BLaER1 treated with 17β-estradiol and CSF1 and Interleukin-3, amounts not matched to agents 10 nM and 100 nM (cell line): Measurements from ENCODE around the gene SEC14L2.
A peak's percentile ranks its signal among the peaks of the same experiment; 100 is the strongest.

Source experiments
- H3K27ac ChIP-seq, 11 experiments: shearing (Covaris generic); formaldehyde crosslinking; 2 replicates each; pipeline ENCODE4 v1.8.1; 2022
- H3K27me3 ChIP-seq, 11 experiments: shearing (Covaris generic); formaldehyde crosslinking; 2 replicates each; pipeline ENCODE4 v1.8.1; 2022
- H3K36me3 ChIP-seq, 11 experiments: shearing (Covaris generic); formaldehyde crosslinking; 2 replicates each; pipeline ENCODE4 v1.8.1; 2022
- H3K4me1 ChIP-seq, 10 experiments: shearing (Covaris generic); formaldehyde crosslinking; 2 replicates each; pipeline ENCODE4 v1.8.1; 2022
- H3K4me2 ChIP-seq, 11 experiments: shearing (Covaris generic); formaldehyde crosslinking; 2 replicates each; pipeline ENCODE4 v1.8.1; 2022
- H3K4me3 ChIP-seq, 10 experiments: shearing (Covaris generic); formaldehyde crosslinking; 2 replicates each; pipeline ENCODE4 v1.8.1; 2022
- H3K9ac ChIP-seq, 11 experiments: shearing (Covaris generic); formaldehyde crosslinking; 2 replicates each; pipeline ENCODE4 v1.8.1; 2022
- H3K9me3 ChIP-seq, 11 experiments: shearing (Covaris generic); formaldehyde crosslinking; replicated peaks in 1 of 11; 2 replicates each; pipeline ENCODE4 v1.8.1; 2022
- H4K20me1 ChIP-seq, 11 experiments: shearing (Covaris generic); formaldehyde crosslinking; 2 replicates each; pipeline ENCODE4 v1.8.1; 2022
- Cebpa-rat ChIP-seq, 11 experiments: shearing (Covaris generic); IDR thresholded peaks; 2 replicates each; pipeline ENCODE4 v1.8.1; 2022

Gene SEC14L2

DNA sequence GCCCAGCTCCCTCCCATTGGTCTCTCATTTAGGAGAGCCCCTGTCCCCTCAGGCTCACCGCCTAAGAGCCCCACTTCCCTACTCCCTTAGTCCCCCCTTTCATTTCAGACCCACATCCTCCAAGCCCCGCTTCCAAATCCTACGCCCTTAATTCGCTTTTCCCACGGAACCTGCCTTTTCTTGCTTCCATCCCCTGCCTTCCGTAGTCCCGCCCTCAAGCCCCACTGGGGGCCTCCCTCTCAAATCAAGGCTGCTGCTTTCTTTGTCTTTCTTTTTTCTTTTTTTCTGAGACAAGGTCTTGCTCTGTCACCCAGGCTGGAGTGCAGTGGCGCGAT is 39.6 kb upstream of the SEC14L2 start:
- Histone ChIP-seq H3K36me3 (peaks cover 18 to 27% (median 22%) of the 10 kb centered on the region in 11 experiments), H3K27me3 (peaks cover 0 to 15% (median 10%) of the 10 kb centered on the region in 11 experiments; a peak in 12 of 22 replicates), H3K4me2 (peak overlapping the region; percentile 85 to 97 (median 92)), H3K9me3 (no peaks in the 10 kb centered on the region), H3K27ac (peak overlapping the region; percentile 88 to 96 (median 91); a peak in 21 of 22 replicates), H3K4me1 (peaks cover 30 to 51% (median 33%) of the 10 kb centered on the region in 10 experiments), H4K20me1 (peaks cover 31 to 41% (median 38%) of the 10 kb centered on the region in 11 experiments), H3K9ac (peak overlapping the region; percentile 92 to 98 (median 93)), H3K4me3 (peak overlapping the region; percentile 82 to 99 (median 92))
- TF ChIP-seq Cebpa-rat (IDR thresholded peaks at IDR 0.05) = no peak

- Histone ChIP-seq H3K9me3 (no peaks in the 10 kb centered on the region), H4K20me1 (peaks cover 25 to 36% (median 33%) of the 10 kb centered on the region in 11 experiments; a peak in 21 of 22 replicates), H3K36me3 (peaks cover 12 to 22% (median 17%) of the 10 kb centered on the region in 11 experiments), H3K27me3 (peaks cover 0 to 15% (median 10%) of the 10 kb centered on the region in 11 experiments; a peak in 12 of 22 replicates), H3K4me2 (peak overlapping the region; percentile 85 to 97 (median 92)), H3K9ac (peak overlapping the region in 6 of 11 experiments; percentile 92 to 98 (median 94); a peak in 10 of 22 replicates), H3K4me1 (peaks cover 30 to 56% (median 38%) of the 10 kb centered on the region in 10 experiments), H3K4me3 (peak overlapping the region in 9 of 10 experiments; percentile 82 to 99 (median 93); a peak in 15 of 20 replicates), H3K27ac (no peak overlapping the region)
- no peak for TF ChIP-seq Cebpa-rat (IDR thresholded peaks at IDR 0.05)
These were observed 39.1 kb upstream of the SEC14L2 start for GRCh38 chr22:30357650-30358215.

GRCh38 chr22:30358541-30358940 is 38.3 kb upstream of the SEC14L2 start:
- no peak for TF ChIP-seq Cebpa-rat (IDR thresholded peaks at IDR 0.05)
- Histone ChIP-seq H3K36me3 (peaks cover 7 to 14% (median 12%) of the 10 kb centered on the region in 11 experiments; a peak in 19 of 22 replicates), H4K20me1 (peaks cover 20 to 29% (median 27%) of the 10 kb centered on the region in 11 experiments; a peak in 21 of 22 replicates), H3K27ac (no peak overlapping the region), H3K4me3 (no peak overlapping the region), H3K4me1 (peaks cover 30 to 59% (median 43%) of the 10 kb centered on the region in 10 experiments), H3K4me2 (no peak overlapping the region), H3K9me3 (no peaks in the 10 kb centered on the region), H3K27me3 (peaks cover 0 to 15% (median 10%) of the 10 kb centered on the region in 11 experiments; a peak in 12 of 22 replicates), H3K9ac (no peak overlapping the region)

DNA sequence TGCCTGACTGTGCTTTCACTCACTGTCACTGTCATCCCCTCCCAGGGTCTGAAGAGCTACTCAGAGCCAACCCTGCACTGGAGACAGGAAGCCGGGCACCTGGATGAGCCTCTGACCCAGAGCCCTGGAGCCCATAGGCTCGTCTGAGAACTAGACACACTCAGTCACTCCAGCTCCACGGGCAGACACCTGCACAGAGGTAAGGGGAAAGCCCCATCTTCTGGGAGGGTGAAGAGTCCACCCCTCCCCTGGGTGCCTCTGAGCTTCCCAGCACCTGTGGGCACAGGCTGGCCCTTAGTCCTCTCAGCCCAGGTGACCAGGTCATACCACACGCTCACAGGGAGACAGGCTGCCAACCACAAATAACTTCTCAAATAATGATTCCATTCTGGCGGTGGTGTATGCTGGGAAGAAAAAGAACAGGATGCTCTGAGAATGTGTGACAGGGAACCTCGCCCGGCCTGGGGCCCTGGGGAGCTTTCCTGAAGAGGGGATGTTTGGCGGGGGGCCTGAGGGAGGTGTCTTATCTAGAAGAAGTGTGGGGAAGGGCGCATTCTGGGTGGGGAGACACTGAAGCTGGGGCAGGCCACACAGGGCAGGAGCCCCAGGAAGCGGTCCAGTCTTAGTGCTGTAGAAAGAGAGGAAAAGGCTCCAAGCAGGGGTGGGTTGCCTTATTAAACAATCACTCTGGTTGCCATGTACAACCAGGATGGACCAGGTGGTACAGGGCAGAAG is 34.7 kb upstream of the SEC14L2 start:
- Histone ChIP-seq H3K9ac (peak overlapping the region in 2 of 11 experiments; percentile 3 to 21; a peak in 1 of 22 replicates), H3K4me3 (no peak overlapping the region), H3K27ac (no peak overlapping the region), H3K4me2 (peak overlapping the region in 8 of 11 experiments; percentile 32 to 73 (median 59); a peak in 16 of 22 replicates), H3K36me3 (peaks cover 0 to 5% (median 0%) of the 10 kb centered on the region in 11 experiments; a peak in 1 of 22 replicates), H3K4me1 (peaks cover 8 to 53% (median 36%) of the 10 kb centered on the region in 10 experiments; a peak in 17 of 20 replicates), H4K20me1 (no peaks in the 10 kb centered on the region), H3K9me3 (no peaks in the 10 kb centered on the region), H3K27me3 (peaks cover 0 to 14% (median 10%) of the 10 kb centered on the region in 11 experiments; a peak in 12 of 22 replicates)
- no peak for TF ChIP-seq Cebpa-rat (IDR thresholded peaks at IDR 0.05)

- Histone ChIP-seq H3K4me2 (peak overlapping the region in 8 of 11 experiments; percentile 32 to 73 (median 59); a peak in 16 of 22 replicates), H3K36me3 (peaks cover 0 to 5% (median 0%) of the 10 kb centered on the region in 11 experiments; a peak in 1 of 22 replicates), H3K4me3 (no peak overlapping the region), H4K20me1 (no peaks in the 10 kb centered on the region), H3K9me3 (no peaks in the 10 kb centered on the region), H3K27ac (no peak overlapping the region), H3K9ac (peak overlapping the region in 1 of 11 experiments; percentile 20; a peak in 1 of 22 replicates), H3K4me1 (peaks cover 2 to 47% (median 30%) of the 10 kb centered on the region in 10 experiments; a peak in 17 of 20 replicates), H3K27me3 (peaks cover 0 to 11% (median 7%) of the 10 kb centered on the region in 11 experiments; a peak in 12 of 22 replicates)
- TF ChIP-seq Cebpa-rat (IDR thresholded peaks at IDR 0.05) = no peak
These were observed 34.1 kb upstream of the SEC14L2 start for GRCh38 chr22:30362651-30363281.

DNA sequence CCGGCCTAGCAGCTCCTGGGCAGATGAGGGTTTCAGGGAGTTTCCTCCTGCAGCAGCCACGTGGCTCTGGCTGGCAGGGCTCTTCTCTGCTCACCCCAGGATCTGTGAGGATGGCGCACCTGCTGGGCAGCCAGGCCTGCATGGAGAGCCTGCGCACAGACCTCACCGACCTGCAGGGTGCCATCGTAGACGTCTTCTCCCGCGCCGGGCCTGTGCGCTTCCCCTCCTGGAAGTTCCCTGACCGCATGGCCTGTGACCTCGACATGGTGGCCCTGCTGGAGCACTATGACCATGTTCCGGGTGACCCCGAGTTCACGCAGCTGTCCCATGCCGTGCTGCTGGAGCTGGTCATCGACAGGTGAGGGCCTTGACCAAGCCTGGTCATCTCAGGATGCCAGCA is 30.9 kb upstream of the SEC14L2 start:
- H3K9ac ChIP-seq = no peak overlapping the region; a peak in 1 of 22 replicates

DNA sequence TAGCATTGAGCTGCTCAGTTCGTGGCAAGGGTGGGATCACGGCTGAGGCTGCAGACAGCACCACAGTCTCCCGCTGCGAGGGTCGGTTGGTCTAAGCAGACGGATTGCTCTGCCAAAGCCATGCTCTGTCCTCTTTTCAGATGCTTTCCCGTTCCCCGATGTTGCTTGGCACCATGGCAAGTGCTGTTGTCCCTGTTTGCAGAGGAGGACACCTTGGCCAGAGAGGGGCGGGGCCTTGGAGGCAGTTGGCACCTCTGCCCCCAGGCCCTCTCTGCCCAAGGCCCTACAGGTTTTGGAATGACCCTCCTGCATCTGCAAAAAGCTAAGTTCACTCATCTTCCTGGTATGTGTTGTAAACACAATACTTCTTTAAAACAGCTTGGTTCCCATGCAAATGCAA is 28.4 kb upstream of the SEC14L2 start:
- H4K20me1 ChIP-seq = no peaks in the 10 kb centered on the region

More for the DNA sequence above, 30.9 kb upstream of the SEC14L2 start:
- Histone ChIP-seq H3K4me3 (no peak overlapping the region), H3K36me3 (peaks cover 0 to 5% (median 0%) of the 10 kb centered on the region in 11 experiments; a peak in 1 of 22 replicates), H3K27me3 (no peaks in the 10 kb centered on the region), H4K20me1 (no peaks in the 10 kb centered on the region), H3K4me1 (peaks cover 9 to 70% (median 54%) of the 10 kb centered on the region in 10 experiments; a peak in 18 of 20 replicates), H3K27ac (peak overlapping the region in 1 of 11 experiments; percentile 15; a peak in 1 of 22 replicates), H3K4me2 (peak overlapping the region in 9 of 11 experiments; percentile 12 to 73 (median 63); a peak in 17 of 22 replicates), H3K9me3 (no peaks in the 10 kb centered on the region)
- TF ChIP-seq Cebpa-rat (IDR thresholded peaks at IDR 0.05) = no peak

GRCh38 chr22:30370641-30371230 is 26.1 kb upstream of the SEC14L2 start:
- Histone ChIP-seq H3K27me3 (no peaks in the 10 kb centered on the region), H3K9me3 (no peaks in the 10 kb centered on the region), H3K36me3 (peaks cover 0 to 5% (median 0%) of the 10 kb centered on the region in 11 experiments; a peak in 1 of 22 replicates), H3K27ac (no peak overlapping the region; a peak in 1 of 22 replicates), H3K4me3 (no peak overlapping the region), H3K4me2 (peak overlapping the region in 9 of 11 experiments; percentile 23 to 59 (median 45); a peak in 18 of 22 replicates), H3K4me1 (peaks cover 24 to 59% (median 52%) of the 10 kb centered on the region in 10 experiments), H3K9ac (peak overlapping the region in 3 of 11 experiments; percentile 18 to 54 (median 27); a peak in 3 of 22 replicates), H4K20me1 (no peaks in the 10 kb centered on the region)
- no peak for TF ChIP-seq Cebpa-rat (IDR thresholded peaks at IDR 0.05)

More for the DNA sequence above, 28.4 kb upstream of the SEC14L2 start:
- no peak overlapping the region for H3K4me3 ChIP-seq
- H3K36me3 ChIP-seq = peaks cover 0 to 5% (median 0%) of the 10 kb centered on the region in 11 experiments; a peak in 1 of 22 replicates
- no peak for TF ChIP-seq Cebpa-rat (IDR thresholded peaks at IDR 0.05)
- no peaks in the 10 kb centered on the region for H3K27me3 ChIP-seq
- peak overlapping the region in 8 of 11 experiments; percentile 10 to 59 (median 49); a peak in 12 of 22 replicates for H3K4me2 ChIP-seq
- peaks cover 21 to 63% (median 55%) of the 10 kb centered on the region in 10 experiments for H3K4me1 ChIP-seq
- peak overlapping the region in 3 of 11 experiments; percentile 26 to 34 (median 31); a peak in 3 of 22 replicates for H3K9ac ChIP-seq
- no peaks in the 10 kb centered on the region for H3K9me3 ChIP-seq
- no peak overlapping the region for H3K27ac ChIP-seq
